Measurements from ENCODE around the gene REL.
"Not testable (repeated sequence)": the region's sequence is repeated elsewhere in the genome, so short reads cannot be mapped to it uniquely, and the experiment has no call there.

The REL gene

GRCh38 chr2:60889581-60890392 lies 8.4 kb downstream of the REL start:
- H3K9me3 ChIP-seq (ENCODE audit: control insufficient read depth, insufficient read depth, low read depth, low read length); H3K27ac ChIP-seq (ENCODE audit: extremely low read depth, low read depth, low read length); POLR2A ChIA-PET; H3K4me3 ChIP-seq (ENCODE audit: low read depth, low read length); CTCF ChIA-PET: not testable (repeated sequence)
- TF ChIP-seq ZNF146 (tag by site-specific recombination; IDR thresholded peaks at IDR 0.05) (peak; percentile 98), ZNF580 (tag by site-specific recombination; IDR thresholded peaks at IDR 0.05) (peak; percentile 58; the same call in 1 of the 2 replicates), SCRT2 (tag by site-specific recombination; IDR thresholded peaks at IDR 0.05) (peak; percentile 60), SCRT1 (tag by site-specific recombination; IDR thresholded peaks at IDR 0.05; ENCODE audit: borderline replicate concordance) (0 out of 2 replicates have a peak, but pooled peaks have one; percentile 16), ZNF280D (tag by site-specific recombination; IDR thresholded peaks at IDR 0.05) (peak; percentile 72; the same call in 1 of the 2 replicates), ZNF184 (tag by site-specific recombination; IDR thresholded peaks at IDR 0.05) (peak; percentile 74; the same call in 1 of the 2 replicates)
- peaks cover 22% of the 10 kb centered on the region for H3K4me1 ChIP-seq (ENCODE audit: control insufficient read depth, insufficient read depth, low read length)
- peaks cover 3 to 17% of the 10 kb centered on the region in 2 experiments for H3K36me3 ChIP-seq (ENCODE audit: control insufficient read depth in 2 of 2, insufficient read depth in 1 of 2, low read length in 2 of 2)

- TF ChIP-seq SCRT2 (tag by site-specific recombination; IDR thresholded peaks at IDR 0.05) (no peak), GLIS1 (tag by site-specific recombination; IDR thresholded peaks at IDR 0.05) (no peak), ZNF660 (tag by site-specific recombination; IDR thresholded peaks at IDR 0.05) (no peak), ZNF24 (tag by site-specific recombination; IDR thresholded peaks at IDR 0.05) (no peak), BCL11B (tag by site-specific recombination; IDR thresholded peaks at IDR 0.05; ENCODE audit: low read depth) (no peak), YY2 (tag by site-specific recombination; IDR thresholded peaks at IDR 0.05) (no peak), ZSCAN23 (tag by site-specific recombination; IDR thresholded peaks at IDR 0.05) (no peak), ZNF335 (tag by site-specific recombination; conservative IDR thresholded peaks at IDR 0.05) (no peak), ZNF580 (tag by site-specific recombination; IDR thresholded peaks at IDR 0.05) (no peak), ZNF639 (tag by site-specific recombination; IDR thresholded peaks at IDR 0.05) (no peak), ZBTB7A (tag by site-specific recombination; IDR thresholded peaks at IDR 0.05; ENCODE audit: low read depth) (no peak), ZNF514 (tag by site-specific recombination; IDR thresholded peaks at IDR 0.05) (no peak), EGR2 (tag by site-specific recombination; IDR thresholded peaks at IDR 0.05; ENCODE audit: low read depth) (no peak), ZNF621 (tag by site-specific recombination; IDR thresholded peaks at IDR 0.05) (no peak), ZNF423 (tag by site-specific recombination; IDR thresholded peaks at IDR 0.05) (no peak), SP7 (tag by site-specific recombination; IDR thresholded peaks at IDR 0.05) (no peak), ZIC2 (tag by site-specific recombination; IDR thresholded peaks at IDR 0.05) (no peak), ZBTB11 (tag by site-specific recombination; conservative IDR thresholded peaks at IDR 0.05; ENCODE audit: low read depth) (no peak)
- Histone ChIP-seq H3K27ac (ENCODE audit: extremely low read depth, low read depth, low read length) (no peak overlapping the region), H3K4me1 (ENCODE audit: control insufficient read depth, insufficient read depth, low read length) (peaks cover 17% of the 10 kb centered on the region), H3K9me3 (ENCODE audit: control insufficient read depth, insufficient read depth, low read depth, low read length) (no peaks in the 10 kb centered on the region), H3K4me3 (ENCODE audit: low read depth, low read length) (no peak overlapping the region), H3K36me3 (ENCODE audit: control insufficient read depth in 2 of 2, insufficient read depth in 1 of 2, low read length in 2 of 2) (peaks cover 6 to 20% of the 10 kb centered on the region in 2 experiments)
- POLR2A ChIA-PET, result no interaction called here
- CTCF ChIA-PET, result no interaction called here
Measured at GRCh38 chr2:60890393-60890707, 9.0 kb downstream of the REL start.

All from HEK293 (cell line).